HG03565 (cell line): ENCODE results near the gene CCDC102B.
"Not testable (repeated sequence)": the region's sequence is repeated elsewhere in the genome, so short reads cannot be mapped to it uniquely, and the experiment has no call there.

ENCODE experiments used
- ATAC-seq: cut with Tn5 transposase; IDR thresholded peaks from one replicate; pipeline ENCODE4 v1.9.1; 2021; ENCODE audit warnings: mild to moderate bottlenecking, moderate library complexity; ENCODE audit not compliant: unreplicated experiment

CCDC102B gene

GRCh38 chr18:68893354-68893753, 95.5 kb downstream of the CCDC102B start:
- peak; percentile 60 for ATAC-seq

GRCh38 chr18:68897286-68897685, 99.4 kb downstream of the CCDC102B start:
- ATAC-seq = no peak

- ATAC-seq = no peak
Observed at GRCh38 chr18:68909579-68909978, 111.7 kb downstream of the CCDC102B start.

- ATAC-seq = no peak
Observed at GRCh38 chr18:68915061-68915460, 117.2 kb downstream of the CCDC102B start.

- no peak for ATAC-seq
Observed at GRCh38 chr18:68916734-68917133, 118.9 kb downstream of the CCDC102B start.

- no peak for ATAC-seq
Observed at GRCh38 chr18:68918216-68918615, 120.3 kb downstream of the CCDC102B start.

- no peak for ATAC-seq
Observed at GRCh38 chr18:68919900-68920299, 122.0 kb downstream of the CCDC102B start.

GRCh38 chr18:68922392-68922791, 124.5 kb downstream of the CCDC102B start:
- ATAC-seq = no peak

GRCh38 chr18:68925268-68925667, 127.4 kb downstream of the CCDC102B start:
- peak; percentile 83 for ATAC-seq

GRCh38 chr18:68928762-68929675, 131.1 kb downstream of the CCDC102B start:
- ATAC-seq = no peak

GRCh38 chr18:68935686-68936085, 137.8 kb downstream of the CCDC102B start:
- ATAC-seq = no peak

- ATAC-seq = peak; percentile 54
Observed at GRCh38 chr18:68937029-68937599, 139.2 kb downstream of the CCDC102B start.

GRCh38 chr18:68940039-68940438, 142.2 kb downstream of the CCDC102B start:
- no peak for ATAC-seq

- no peak for ATAC-seq
Observed at GRCh38 chr18:68940754-68941153, 142.9 kb downstream of the CCDC102B start.

- ATAC-seq = no peak
Observed at GRCh38 chr18:68942230-68942629, 144.3 kb downstream of the CCDC102B start.

- not testable (repeated sequence) for ATAC-seq
Observed at GRCh38 chr18:68943861-68944260, 146.0 kb downstream of the CCDC102B start.

- no peak for ATAC-seq
Observed at GRCh38 chr18:68944330-68944729, 146.4 kb downstream of the CCDC102B start.

- ATAC-seq = no peak
Observed at GRCh38 chr18:68944826-68945225, 146.9 kb downstream of the CCDC102B start.

GRCh38 chr18:68948622-68949021, 150.7 kb downstream of the CCDC102B start:
- no peak for ATAC-seq

GRCh38 chr18:68954738-68955137, 156.9 kb downstream of the CCDC102B start:
- ATAC-seq = no peak

GRCh38 chr18:68956650-68957049, 158.8 kb downstream of the CCDC102B start:
- no peak for ATAC-seq

- no peak for ATAC-seq
Observed at GRCh38 chr18:68960355-68960754, 162.5 kb downstream of the CCDC102B start.
